Keratinocyte (primary cell): ENCODE data around the gene RBBP6. TPM values are rescaled to one million over a fixed set of nuclear protein-coding genes. Genes with fewer than 3 reads are reported as not detected.
A peak's percentile ranks its signal among the peaks of the same experiment; 100 is the strongest.

Experiments used
- DNase-seq: peaks from one replicate; pipeline ENCODE4 v3.0.0-alpha.2; 2011; ENCODE audit warnings: low read depth, missing footprints, low spot score
- FAIRE-seq: peaks from 2 replicates; lab custom pipeline; 2011; peaks lifted over from hg19 to GRCh38; lab: Jason Lieb, UNC
- H2AFZ ChIP-seq: 2 replicates; pipeline ENCODE4 v1.6.0; 2012; ENCODE audit warnings: low read length, control low read depth, inconsistent platforms; ENCODE audit not compliant: control insufficient read depth
- H3K27ac ChIP-seq: 2 replicates; pipeline ENCODE4 v1.5.1; 2011; ENCODE audit warnings: low read length; ENCODE audit not compliant: control insufficient read depth, insufficient read depth
- H3K27me3 ChIP-seq: 3 replicates; pipeline ENCODE4 v1.6.0; 2011; ENCODE audit warnings: low read length; ENCODE audit not compliant: control insufficient read depth, insufficient read depth; ENCODE audit errors: extremely low read depth
- H3K36me3 ChIP-seq, 2 experiments: 2 replicates in 1 of 2; 3 replicates in 1 of 2; pipeline ENCODE4 v1.5.1; 2011; ENCODE audit warnings: low read length in 2 of 2, mild to moderate bottlenecking in 1 of 2; ENCODE audit not compliant: control insufficient read depth in 2 of 2, insufficient read depth in 2 of 2; ENCODE audit errors: extremely low read depth in 1 of 2
- H3K4me1 ChIP-seq: 3 replicates; pipeline ENCODE4 v1.5.1; 2011; ENCODE audit warnings: low read length; ENCODE audit not compliant: control insufficient read depth, insufficient read depth; ENCODE audit errors: extremely low read depth
- H3K4me2 ChIP-seq: 3 replicates; pipeline ENCODE4 v1.6.0; 2011; ENCODE audit warnings: low read depth, low read length; ENCODE audit not compliant: control insufficient read depth, insufficient read depth; ENCODE audit errors: extremely low read depth
- H3K4me3 ChIP-seq, 3 experiments: fragments of 200-600 bp in 1 of 3; sonication (generic) in 1 of 3; 2 replicates in 2 of 3; 3 replicates in 1 of 3; pipeline ENCODE4 v1.5.1; 2011 to 2016; ENCODE audit warnings: low read length in 3 of 3, mild to moderate bottlenecking in 3 of 3, control low read depth in 2 of 3, inconsistent platforms in 1 of 3, low read depth in 1 of 3, mixed read lengths in 1 of 3, mixed run types in 1 of 3, moderate library complexity in 1 of 3; ENCODE audit not compliant: control insufficient read depth in 2 of 3, insufficient read depth in 2 of 3; ENCODE audit errors: extremely low read depth in 1 of 3
- H3K79me2 ChIP-seq: 2 replicates; pipeline ENCODE4 v1.6.0; 2012; ENCODE audit warnings: low read length; ENCODE audit not compliant: control insufficient read depth, insufficient read depth
- H3K9ac ChIP-seq: 3 replicates; pipeline ENCODE4 v1.6.0; 2011; ENCODE audit warnings: low read length; ENCODE audit not compliant: control insufficient read depth, insufficient read depth; ENCODE audit errors: extremely low read depth
- H3K9me1 ChIP-seq: 3 replicates; pipeline ENCODE4 v1.6.0; 2011; ENCODE audit warnings: low read length; ENCODE audit not compliant: control insufficient read depth, insufficient read depth; ENCODE audit errors: extremely low read depth
- H3K9me3 ChIP-seq: 2 replicates; pipeline ENCODE4 v1.5.1; 2012; ENCODE audit warnings: low read depth, low read length; ENCODE audit not compliant: control insufficient read depth
- H4K20me1 ChIP-seq: 3 replicates; pipeline ENCODE4 v1.6.0; 2011; ENCODE audit warnings: low read length; ENCODE audit not compliant: control insufficient read depth, insufficient read depth; ENCODE audit errors: extremely low read depth
- EZH2 ChIP-seq: IDR thresholded peaks from one replicate; pipeline ENCODE4 v1.6.1; 2012; ENCODE audit warnings: inconsistent platforms, mild to moderate bottlenecking, low read length, moderate library complexity
- dilution Hi-C: fragments of 300-500 bp; cut with MboI; formaldehyde crosslinking; loops from one replicate; pipeline ENCODE4 v1.7.0; 2020; ENCODE audit warnings: low sequenced_read_pairs; ENCODE audit not compliant: extremely low pct_ligation_motif_present
- polyA plus RNA-seq, 5 experiments: library from polyadenylated mRNA; depleted of rRNA in 3 of 5; stranded (reverse) in 3 of 5; stranded (forward) in 1 of 5; unstranded in 1 of 5; fragments of >200 nt; gene quantifications; 1 replicate in 1 of 5; 2 replicates in 3 of 5; 3 replicates in 1 of 5; pipeline versions ENCODE4 v1.2.1 to v1.2.3, GENCODE V29; 2011 to 2012; ENCODE audit warnings: missing spikeins in 2 of 5, low read depth in 1 of 5, low replicate concordance in 1 of 5
- TF ChIP-seq, protein P1 (sequence below), 3 experiments: IDR thresholded peaks in 1 of 3; conservative IDR thresholded peaks in 1 of 3; optimal IDR thresholded peaks in 1 of 3; 2 replicates in 2 of 3; 3 replicates in 1 of 3; pipeline versions ENCODE3 to v1.5.1; 2011; ENCODE audit warnings: low read length in 3 of 3, mild to moderate bottlenecking in 3 of 3, moderate library complexity in 2 of 3, control low read depth in 1 of 3, inconsistent platforms in 1 of 3; ENCODE audit not compliant: insufficient read depth in 2 of 3; ENCODE audit errors: extremely low read depth in 1 of 3

RBBP6 gene
- polyA plus RNA-seq, 1 donor (not counting 4 experiments of a cell fraction or from before 2014, with no cell fraction given), result 32.1 TPM

DNA sequence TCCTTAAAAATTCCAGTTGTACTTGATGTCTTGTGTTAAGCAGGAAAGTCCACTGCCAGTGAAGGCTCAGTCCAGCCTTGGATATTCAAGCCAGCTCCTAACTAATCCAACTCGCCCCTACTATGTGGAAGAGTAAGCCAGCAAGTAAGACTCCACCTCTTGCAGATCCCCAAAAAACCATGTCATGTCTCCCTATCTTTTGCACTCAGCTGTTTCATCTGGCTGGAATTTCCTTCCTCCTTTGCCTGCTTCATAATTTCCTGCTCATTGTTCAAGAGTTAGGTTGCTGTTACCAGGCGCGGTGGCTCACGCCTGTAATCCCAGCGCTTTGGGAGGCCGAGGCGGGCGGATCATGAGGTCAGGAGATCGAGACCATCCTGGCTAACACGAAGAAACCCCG, 37.8 kb downstream of the RBBP6 start:
- Histone ChIP-seq H3K36me3 (no peaks in the 10 kb centered on the region), H3K4me3 (no peak overlapping the region), H3K27me3 (no peaks in the 10 kb centered on the region), H3K4me1 (peaks cover 3% of the 10 kb centered on the region), H3K9me3 (no peaks in the 10 kb centered on the region), H3K79me2 (no peaks in the 10 kb centered on the region), H4K20me1 (no peaks in the 10 kb centered on the region), H3K4me2 (no peak overlapping the region), H2AFZ (no peak overlapping the region), H3K27ac (no peak overlapping the region), H3K9ac (no peak overlapping the region), H3K9me1 (no peaks in the 10 kb centered on the region)
- dilution Hi-C loops, result no loop called here
- FAIRE-seq (no peak), DNase-seq (no peak)
- TF ChIP-seq, protein P1, sequence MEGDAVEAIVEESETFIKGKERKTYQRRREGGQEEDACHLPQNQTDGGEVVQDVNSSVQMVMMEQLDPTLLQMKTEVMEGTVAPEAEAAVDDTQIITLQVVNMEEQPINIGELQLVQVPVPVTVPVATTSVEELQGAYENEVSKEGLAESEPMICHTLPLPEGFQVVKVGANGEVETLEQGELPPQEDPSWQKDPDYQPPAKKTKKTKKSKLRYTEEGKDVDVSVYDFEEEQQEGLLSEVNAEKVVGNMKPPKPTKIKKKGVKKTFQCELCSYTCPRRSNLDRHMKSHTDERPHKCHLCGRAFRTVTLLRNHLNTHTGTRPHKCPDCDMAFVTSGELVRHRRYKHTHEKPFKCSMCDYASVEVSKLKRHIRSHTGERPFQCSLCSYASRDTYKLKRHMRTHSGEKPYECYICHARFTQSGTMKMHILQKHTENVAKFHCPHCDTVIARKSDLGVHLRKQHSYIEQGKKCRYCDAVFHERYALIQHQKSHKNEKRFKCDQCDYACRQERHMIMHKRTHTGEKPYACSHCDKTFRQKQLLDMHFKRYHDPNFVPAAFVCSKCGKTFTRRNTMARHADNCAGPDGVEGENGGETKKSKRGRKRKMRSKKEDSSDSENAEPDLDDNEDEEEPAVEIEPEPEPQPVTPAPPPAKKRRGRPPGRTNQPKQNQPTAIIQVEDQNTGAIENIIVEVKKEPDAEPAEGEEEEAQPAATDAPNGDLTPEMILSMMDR (optimal IDR thresholded peaks at IDR 0.05 in 1 of 3, IDR thresholded peaks at IDR 0.05 in 1 of 3, conservative IDR thresholded peaks at IDR 0.05 in 1 of 3; ENCODE audit: extremely low read depth in 1 of 3, insufficient read depth in 2 of 3, low read length in 3 of 3), result no peak
- TF ChIP-seq EZH2, result no peak

DNA sequence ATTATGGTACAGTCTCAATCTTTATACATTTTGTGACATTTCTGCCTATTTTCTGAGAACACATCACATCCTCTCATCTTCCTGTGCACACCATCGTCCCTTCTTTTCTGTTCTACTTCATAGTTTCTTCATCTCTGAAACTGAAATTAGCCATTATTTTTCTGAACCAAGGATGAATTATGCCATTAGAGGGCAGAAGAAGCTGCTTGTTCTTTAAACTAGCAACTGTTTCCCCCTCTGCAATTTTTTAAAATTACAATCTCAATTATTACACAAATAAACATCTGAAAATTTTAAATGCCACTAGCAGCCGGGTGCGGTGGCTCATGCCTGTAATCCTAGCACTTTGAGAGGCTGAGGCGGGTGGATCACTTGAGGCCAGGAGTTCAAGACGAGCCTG, 41.3 kb downstream of the RBBP6 start:
- FAIRE-seq, result no peak
- dilution Hi-C loops, result no loop called here
- DNase-seq, result no peak
- Histone ChIP-seq H3K4me3 (no peak overlapping the region), H3K79me2 (no peaks in the 10 kb centered on the region), H3K36me3 (no peaks in the 10 kb centered on the region), H4K20me1 (no peaks in the 10 kb centered on the region), H3K9ac (no peak overlapping the region), H3K27ac (no peak overlapping the region), H3K4me1 (peaks cover 6% of the 10 kb centered on the region), H3K27me3 (no peaks in the 10 kb centered on the region), H3K9me1 (no peaks in the 10 kb centered on the region), H3K9me3 (no peaks in the 10 kb centered on the region), H3K4me2 (no peak overlapping the region), H2AFZ (peak overlapping the region; percentile 30)
- TF ChIP-seq, protein P1 (optimal IDR thresholded peaks at IDR 0.05 in 1 of 3, IDR thresholded peaks at IDR 0.05 in 1 of 3, conservative IDR thresholded peaks at IDR 0.05 in 1 of 3; ENCODE audit: extremely low read depth in 1 of 3, insufficient read depth in 2 of 3, low read length in 3 of 3), result peak in 2 of 3 experiments; percentile 9 to 27
- TF ChIP-seq EZH2, result no peak
